ENCODE measurements around the gene ZC3H12D.

GRCh38 chr6:149497365-149497764 is 12.6 kb upstream of the ZC3H12D start:
- TF ChIP-seq NFIC (IDR thresholded peaks at IDR 0.05; ENCODE audit: borderline replicate concordance) (no peak), GABPA (IDR thresholded peaks at IDR 0.05; ENCODE audit: low read depth) (no peak), GATA2 (CRISPR knock-in tag; IDR thresholded peaks at IDR 0.05) (no peak), ZBTB33 (IDR thresholded peaks at IDR 0.05; ENCODE audit: borderline replicate concordance, low read depth) (no peak), TAF1 (IDR thresholded peaks at IDR 0.05; ENCODE audit: borderline replicate concordance, low read depth, low read length) (no peak), POLR2AphosphoS5 (IDR thresholded peaks at IDR 0.05; ENCODE audit: low read depth, low read length) (no peak), USF1 (IDR thresholded peaks at IDR 0.05; ENCODE audit: borderline replicate concordance, low read depth) (no peak), IRF3 (IDR thresholded peaks at IDR 0.05; ENCODE audit: low read depth, low read length) (no peak), JUND (IDR thresholded peaks at IDR 0.05) (no peak), EP300 (IDR thresholded peaks at IDR 0.05; ENCODE audit: borderline replicate concordance in 1 of 2, low read depth in 1 of 2, low read length in 1 of 2) (no peak), SMC3 (IDR thresholded peaks at IDR 0.05; ENCODE audit: low read depth, low read length) (no peak)
- TF ChIP-seq, protein P1, sequence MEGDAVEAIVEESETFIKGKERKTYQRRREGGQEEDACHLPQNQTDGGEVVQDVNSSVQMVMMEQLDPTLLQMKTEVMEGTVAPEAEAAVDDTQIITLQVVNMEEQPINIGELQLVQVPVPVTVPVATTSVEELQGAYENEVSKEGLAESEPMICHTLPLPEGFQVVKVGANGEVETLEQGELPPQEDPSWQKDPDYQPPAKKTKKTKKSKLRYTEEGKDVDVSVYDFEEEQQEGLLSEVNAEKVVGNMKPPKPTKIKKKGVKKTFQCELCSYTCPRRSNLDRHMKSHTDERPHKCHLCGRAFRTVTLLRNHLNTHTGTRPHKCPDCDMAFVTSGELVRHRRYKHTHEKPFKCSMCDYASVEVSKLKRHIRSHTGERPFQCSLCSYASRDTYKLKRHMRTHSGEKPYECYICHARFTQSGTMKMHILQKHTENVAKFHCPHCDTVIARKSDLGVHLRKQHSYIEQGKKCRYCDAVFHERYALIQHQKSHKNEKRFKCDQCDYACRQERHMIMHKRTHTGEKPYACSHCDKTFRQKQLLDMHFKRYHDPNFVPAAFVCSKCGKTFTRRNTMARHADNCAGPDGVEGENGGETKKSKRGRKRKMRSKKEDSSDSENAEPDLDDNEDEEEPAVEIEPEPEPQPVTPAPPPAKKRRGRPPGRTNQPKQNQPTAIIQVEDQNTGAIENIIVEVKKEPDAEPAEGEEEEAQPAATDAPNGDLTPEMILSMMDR (IDR thresholded peaks at IDR 0.05) = no peak
- TF ChIP-seq, protein P2, sequence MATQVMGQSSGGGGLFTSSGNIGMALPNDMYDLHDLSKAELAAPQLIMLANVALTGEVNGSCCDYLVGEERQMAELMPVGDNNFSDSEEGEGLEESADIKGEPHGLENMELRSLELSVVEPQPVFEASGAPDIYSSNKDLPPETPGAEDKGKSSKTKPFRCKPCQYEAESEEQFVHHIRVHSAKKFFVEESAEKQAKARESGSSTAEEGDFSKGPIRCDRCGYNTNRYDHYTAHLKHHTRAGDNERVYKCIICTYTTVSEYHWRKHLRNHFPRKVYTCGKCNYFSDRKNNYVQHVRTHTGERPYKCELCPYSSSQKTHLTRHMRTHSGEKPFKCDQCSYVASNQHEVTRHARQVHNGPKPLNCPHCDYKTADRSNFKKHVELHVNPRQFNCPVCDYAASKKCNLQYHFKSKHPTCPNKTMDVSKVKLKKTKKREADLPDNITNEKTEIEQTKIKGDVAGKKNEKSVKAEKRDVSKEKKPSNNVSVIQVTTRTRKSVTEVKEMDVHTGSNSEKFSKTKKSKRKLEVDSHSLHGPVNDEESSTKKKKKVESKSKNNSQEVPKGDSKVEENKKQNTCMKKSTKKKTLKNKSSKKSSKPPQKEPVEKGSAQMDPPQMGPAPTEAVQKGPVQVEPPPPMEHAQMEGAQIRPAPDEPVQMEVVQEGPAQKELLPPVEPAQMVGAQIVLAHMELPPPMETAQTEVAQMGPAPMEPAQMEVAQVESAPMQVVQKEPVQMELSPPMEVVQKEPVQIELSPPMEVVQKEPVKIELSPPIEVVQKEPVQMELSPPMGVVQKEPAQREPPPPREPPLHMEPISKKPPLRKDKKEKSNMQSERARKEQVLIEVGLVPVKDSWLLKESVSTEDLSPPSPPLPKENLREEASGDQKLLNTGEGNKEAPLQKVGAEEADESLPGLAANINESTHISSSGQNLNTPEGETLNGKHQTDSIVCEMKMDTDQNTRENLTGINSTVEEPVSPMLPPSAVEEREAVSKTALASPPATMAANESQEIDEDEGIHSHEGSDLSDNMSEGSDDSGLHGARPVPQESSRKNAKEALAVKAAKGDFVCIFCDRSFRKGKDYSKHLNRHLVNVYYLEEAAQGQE (IDR thresholded peaks at IDR 0.05; ENCODE audit: low read depth, low read length) = no peak
